GM12872 (cell line): ENCODE measurements around the gene WSCD1.

ENCODE experiments used
- CTCF ChIP-seq: IDR thresholded peaks from 3 replicates; pipeline ENCODE4 v1.5.1; 2011; ENCODE audit warnings: low read depth, mild to moderate bottlenecking, low read length, moderate library complexity; ENCODE audit not compliant: insufficient read depth

WSCD1 gene

GRCh38 chr17:6160232-6160555, 90.0 kb downstream of the WSCD1 start:
- TF ChIP-seq CTCF = no peak

DNA sequence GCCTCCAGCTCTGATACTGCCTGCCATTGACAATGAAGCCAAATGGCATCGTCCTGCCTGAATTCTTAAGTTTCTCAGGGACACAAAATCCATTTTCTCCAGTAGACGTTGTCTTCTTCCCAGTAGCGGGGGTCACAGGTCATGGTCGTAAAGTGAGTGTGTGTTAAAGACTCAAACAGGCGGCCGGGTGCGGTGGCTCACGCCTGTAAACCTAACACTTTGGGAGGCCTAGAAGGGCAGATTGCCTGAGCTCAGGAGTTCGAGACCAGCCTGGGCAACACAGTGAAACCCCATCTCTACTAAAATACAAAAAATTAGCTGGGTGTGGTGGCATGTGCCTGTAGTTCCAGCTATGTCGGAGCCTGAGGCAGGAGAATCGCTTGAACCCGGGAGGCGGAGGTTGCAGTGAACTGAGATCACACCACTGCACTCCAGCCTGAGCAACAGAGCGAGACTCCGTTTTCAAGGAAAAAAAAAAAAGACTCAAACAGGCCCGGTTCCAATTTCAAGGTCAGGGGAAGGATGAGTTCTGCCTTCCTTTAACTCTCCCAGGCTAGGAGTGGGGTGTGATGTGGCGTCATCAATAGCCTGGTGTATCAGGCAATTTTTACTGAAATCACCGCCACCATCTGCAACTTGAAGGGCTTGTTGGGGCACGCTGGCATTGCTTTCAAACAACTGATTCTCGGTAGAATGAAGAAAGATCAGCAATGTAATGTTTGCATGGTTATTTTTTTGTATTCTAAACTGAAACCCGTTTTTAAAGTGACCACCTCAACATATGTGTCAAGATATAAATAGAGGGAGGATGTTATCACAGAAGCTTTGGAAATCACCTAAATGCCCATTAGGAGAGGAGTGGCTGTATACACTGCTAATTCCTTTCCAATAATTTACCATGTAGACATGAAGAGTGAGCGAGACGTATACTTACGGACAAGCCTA, 91.0 kb downstream of the WSCD1 start:
- no peak for TF ChIP-seq CTCF

- no peak for TF ChIP-seq CTCF
Observed at GRCh38 chr17:6162216-6162615, 92.0 kb downstream of the WSCD1 start.

DNA sequence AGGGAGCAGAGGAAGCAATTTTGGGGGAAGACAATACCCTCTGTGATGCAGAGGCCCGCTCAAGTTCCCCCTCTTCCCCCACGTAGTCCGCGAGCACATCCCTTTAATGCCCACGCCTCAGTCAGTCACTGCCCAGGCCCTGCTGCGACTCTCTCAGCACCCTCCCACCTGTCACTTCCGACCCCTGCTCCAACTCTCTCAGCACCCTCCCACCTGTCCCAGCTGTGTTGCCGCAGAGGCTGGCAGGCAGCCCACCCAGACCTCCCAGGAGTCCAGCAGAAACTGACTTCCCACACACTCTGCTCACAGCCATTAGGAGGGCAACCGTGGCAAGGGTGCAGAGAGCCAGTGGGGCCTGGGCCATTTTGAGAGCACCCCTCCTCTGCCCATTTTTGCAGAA, 92.7 kb downstream of the WSCD1 start:
- TF ChIP-seq CTCF = no peak

DNA sequence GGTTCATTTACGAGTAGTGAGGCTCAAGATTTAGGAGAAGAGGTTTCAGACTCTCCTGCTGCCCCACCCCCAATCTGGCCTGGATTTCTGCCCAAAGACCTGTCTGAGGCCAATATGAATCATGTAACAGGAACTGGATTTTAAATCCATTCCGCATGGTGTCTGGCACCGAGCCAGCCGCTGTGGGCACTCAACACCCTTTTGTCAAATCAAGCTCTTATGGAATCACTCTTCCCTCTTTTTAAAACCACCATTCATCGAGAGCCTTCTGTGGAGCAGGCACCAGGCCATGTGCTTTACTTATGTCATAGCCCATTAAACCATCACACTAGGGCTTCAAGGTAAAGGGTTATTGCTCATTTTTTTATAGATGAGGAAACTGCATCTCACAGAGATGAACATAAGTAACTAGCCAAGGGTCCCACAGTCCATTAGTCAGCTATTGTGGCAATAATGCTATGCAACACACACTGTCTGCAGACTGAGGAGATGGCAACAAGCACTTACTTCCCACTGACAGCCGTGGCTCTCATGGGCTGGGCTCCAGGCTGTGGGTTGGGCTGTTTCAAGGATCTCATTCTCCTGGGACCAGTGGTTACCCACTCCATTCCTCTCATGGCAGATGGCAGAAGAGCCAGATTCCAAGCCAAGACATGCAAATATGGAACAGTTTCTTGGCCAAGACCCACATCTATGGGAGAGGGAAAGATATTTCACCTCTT, 93.6 kb downstream of the WSCD1 start:
- TF ChIP-seq CTCF = no peak

DNA sequence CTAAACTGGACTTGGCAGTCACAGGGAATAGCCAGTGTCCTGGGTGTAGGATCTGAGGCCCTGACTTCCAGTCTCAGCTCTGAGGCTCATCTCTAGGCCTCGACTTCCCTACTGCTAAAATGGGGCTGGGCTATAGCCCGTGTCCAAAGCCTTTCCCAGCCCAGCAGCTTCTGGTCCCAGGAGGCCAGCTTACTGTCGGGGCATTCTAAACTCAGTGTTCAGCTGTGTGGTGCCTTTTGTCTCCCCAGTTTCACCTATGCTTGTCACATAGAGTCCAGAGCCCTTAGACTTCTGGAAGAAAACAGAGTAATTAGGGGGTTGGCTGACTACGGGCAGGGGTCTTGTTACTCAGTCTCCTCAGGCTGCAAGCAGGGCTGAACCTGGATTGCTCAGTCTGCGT, 94.8 kb downstream of the WSCD1 start:
- no peak for TF ChIP-seq CTCF

GRCh38 chr17:6165806-6166205, 95.6 kb downstream of the WSCD1 start:
- no peak for TF ChIP-seq CTCF
